CD4-positive, alpha-beta T cell treated with Interleukin-15 for 1 hour (primary cell): ENCODE data around the gene SART1.
"Not testable (repeated sequence)": the region's sequence is repeated elsewhere in the genome, so short reads cannot be mapped to it uniquely, and the experiment has no call there.

Experiments
- DNase-seq: peaks from one replicate; pipeline ENCODE4 v3.0.0-alpha.2; 2020

The SART1 gene

GRCh38 chr11:66001942-66002647 is 40.6 kb downstream of the SART1 start, which contains the start of the genes BANF1 and EIF1AD:
Gene BANF1, plus strand, starts transcription at chr11:66002503. Its CDS starts 748 bp downstream, at chr11:66003251.
Gene EIF1AD, minus strand, starts transcription at chr11:66002157. Its CDS starts 1,768 bp downstream, at chr11:66000389.
- peak; percentile 92 for DNase-seq

GRCh38 chr11:66002648-66003225 is 41.2 kb downstream of the SART1 start:
- no peak for DNase-seq

- no peak for DNase-seq
Measured at GRCh38 chr11:66003291-66003690, 41.8 kb downstream of the SART1 start.

- DNase-seq, result no peak
Measured at GRCh38 chr11:66004186-66004585, 42.7 kb downstream of the SART1 start.

- DNase-seq, result no peak
Measured at GRCh38 chr11:66006134-66006890, 44.8 kb downstream of the SART1 start.

- no peak for DNase-seq
Measured at GRCh38 chr11:66006891-66007176, 45.3 kb downstream of the SART1 start.

GRCh38 chr11:66007201-66007634 is 45.7 kb downstream of the SART1 start:
- DNase-seq, result no peak

GRCh38 chr11:66008095-66008467 is 46.5 kb downstream of the SART1 start:
- no peak for DNase-seq

- DNase-seq, result no peak
Measured at GRCh38 chr11:66008468-66009101, 47.1 kb downstream of the SART1 start.

GRCh38 chr11:66010036-66010435 is 48.5 kb downstream of the SART1 start:
- not testable (repeated sequence) for DNase-seq

- DNase-seq, result no peak
Measured at GRCh38 chr11:66011239-66011784, 49.8 kb downstream of the SART1 start.

GRCh38 chr11:66011785-66012303 is 50.3 kb downstream of the SART1 start, which contains the start of gene CST6:
Gene CST6, plus strand, starts transcription at chr11:66012008. Its CDS starts 37 bp downstream, at chr11:66012045.
- DNase-seq, result no peak

- DNase-seq, result no peak
Measured at GRCh38 chr11:66012371-66012945, 50.9 kb downstream of the SART1 start.

GRCh38 chr11:66012946-66013761 is 51.6 kb downstream of the SART1 start:
- peak; percentile 65 for DNase-seq

GRCh38 chr11:66013762-66014100 is 52.2 kb downstream of the SART1 start:
- no peak for DNase-seq

- no peak for DNase-seq
Measured at GRCh38 chr11:66014804-66015453, 53.4 kb downstream of the SART1 start.

- DNase-seq, result no peak
Measured at GRCh38 chr11:66015454-66015881, 53.9 kb downstream of the SART1 start.

GRCh38 chr11:66015936-66016792 is 54.6 kb downstream of the SART1 start:
- no peak for DNase-seq

GRCh38 chr11:66016793-66017177 is 55.3 kb downstream of the SART1 start:
- DNase-seq, result no peak

GRCh38 chr11:66017321-66017720 is 55.8 kb downstream of the SART1 start:
- no peak for DNase-seq
